Mucosa of descending colon (tissue), 3 donors: ENCODE measurements around the gene LSM4. TPM values are rescaled to one million over a fixed set of nuclear protein-coding genes. Genes with fewer than 3 reads are reported as not detected.

Source experiments
- ATAC-seq: fragments of 200-7000 bp; cut with Tn5 transposase; one replicate; pipeline ENCODE4 v1.9.1; 2020; ENCODE audit warnings: mild to moderate bottlenecking, moderate library complexity
- DNase-seq, 3 donors: peaks; one replicate each; pipeline ENCODE4 v3.0.0-alpha.2; 2020
- H3K36me3 ChIP-seq: fragments of 200-600 bp; one replicate; pipeline ENCODE4 v1.8.0; 2021; ENCODE audit warnings: low read depth, mild to moderate bottlenecking
- H3K4me1 ChIP-seq: fragments of 200-600 bp; one replicate; pipeline ENCODE4 v1.8.0; 2021; ENCODE audit warnings: low read depth, mild to moderate bottlenecking
- H3K4me3 ChIP-seq: fragments of 200-600 bp; one replicate; pipeline ENCODE4 v1.8.0; 2021; ENCODE audit warnings: mild to moderate bottlenecking
- H3K9me3 ChIP-seq: fragments of 200-600 bp; one replicate; pipeline ENCODE4 v1.8.0; 2021; ENCODE audit warnings: mild to moderate bottlenecking
- intact Hi-C, 2 donors: fragments of 100-400 bp; cut with DNase I in 1 of 2; cut with micrococcal nuclease in 1 of 2; formaldehyde crosslinking; loops; one replicate each; pipeline versions ENCODE4 v1.11.0 to v1.11.1; 2022; cut with DNase I, micrococcal nuclease
- total RNA-seq, 3 donors: library from RNA; stranded (reverse); fragmentation: NEBNext Ultra II Directional in 2 of 3; extraction: Animal tissue kit (Norgen Biotek cat#: 25700) in 2 of 3; gene quantifications; one replicate each; pipeline versions ENCODE4 v1.2.1 to v1.2.4, GENCODE V29; 2021 to 2023
- TF ChIP-seq, protein P1 (sequence below): fragments of 200-600 bp; IDR thresholded peaks from one replicate; pipeline ENCODE4 v1.8.0; 2022; ENCODE audit warnings: antibody characterized with exemption, mild to moderate bottlenecking
- donor health status: DM: no; HTN: no; CAD: no; lungs with moderate emphysema.
- donor health status: DM: no; HTN: no; CAD: no.
- donor health status: DM: no; HTN: yes; CAD: no.

LSM4 gene
- total RNA-seq, 3 donors from 2014 or later = 86.3 to 158 (median 124) TPM

- intact Hi-C loops = no loop called here
- peaks cover 20% of the 10 kb centered on the region for H3K4me1 ChIP-seq
- H3K9me3 ChIP-seq = no peaks in the 10 kb centered on the region
- TF ChIP-seq, protein P1, sequence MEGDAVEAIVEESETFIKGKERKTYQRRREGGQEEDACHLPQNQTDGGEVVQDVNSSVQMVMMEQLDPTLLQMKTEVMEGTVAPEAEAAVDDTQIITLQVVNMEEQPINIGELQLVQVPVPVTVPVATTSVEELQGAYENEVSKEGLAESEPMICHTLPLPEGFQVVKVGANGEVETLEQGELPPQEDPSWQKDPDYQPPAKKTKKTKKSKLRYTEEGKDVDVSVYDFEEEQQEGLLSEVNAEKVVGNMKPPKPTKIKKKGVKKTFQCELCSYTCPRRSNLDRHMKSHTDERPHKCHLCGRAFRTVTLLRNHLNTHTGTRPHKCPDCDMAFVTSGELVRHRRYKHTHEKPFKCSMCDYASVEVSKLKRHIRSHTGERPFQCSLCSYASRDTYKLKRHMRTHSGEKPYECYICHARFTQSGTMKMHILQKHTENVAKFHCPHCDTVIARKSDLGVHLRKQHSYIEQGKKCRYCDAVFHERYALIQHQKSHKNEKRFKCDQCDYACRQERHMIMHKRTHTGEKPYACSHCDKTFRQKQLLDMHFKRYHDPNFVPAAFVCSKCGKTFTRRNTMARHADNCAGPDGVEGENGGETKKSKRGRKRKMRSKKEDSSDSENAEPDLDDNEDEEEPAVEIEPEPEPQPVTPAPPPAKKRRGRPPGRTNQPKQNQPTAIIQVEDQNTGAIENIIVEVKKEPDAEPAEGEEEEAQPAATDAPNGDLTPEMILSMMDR = no peak
- ATAC-seq (peak; percentile 79), DNase-seq (peak; percentile 89 to 95 (median 90))
- H3K36me3 ChIP-seq = no peaks in the 10 kb centered on the region
- peak overlapping the region; percentile 14 for H3K4me3 ChIP-seq
Measured at GRCh38 chr19:18291590-18292461, 31.1 kb downstream of the LSM4 start.

- TF ChIP-seq, protein P1 = no peak
- H3K4me3 ChIP-seq = no peak overlapping the region
- DNase-seq (peak in 2 of 3 donors; percentile 34 to 65), ATAC-seq (no peak)
- no peaks in the 10 kb centered on the region for H3K9me3 ChIP-seq
- H3K4me1 ChIP-seq = peaks cover 20% of the 10 kb centered on the region
- intact Hi-C loops = no loop called here
- H3K36me3 ChIP-seq = no peaks in the 10 kb centered on the region
Measured at GRCh38 chr19:18291019-18291524, 31.8 kb downstream of the LSM4 start.

GRCh38 chr19:18290302-18291018 is 32.4 kb downstream of the LSM4 start:
- TF ChIP-seq, protein P1 = no peak

DNA sequence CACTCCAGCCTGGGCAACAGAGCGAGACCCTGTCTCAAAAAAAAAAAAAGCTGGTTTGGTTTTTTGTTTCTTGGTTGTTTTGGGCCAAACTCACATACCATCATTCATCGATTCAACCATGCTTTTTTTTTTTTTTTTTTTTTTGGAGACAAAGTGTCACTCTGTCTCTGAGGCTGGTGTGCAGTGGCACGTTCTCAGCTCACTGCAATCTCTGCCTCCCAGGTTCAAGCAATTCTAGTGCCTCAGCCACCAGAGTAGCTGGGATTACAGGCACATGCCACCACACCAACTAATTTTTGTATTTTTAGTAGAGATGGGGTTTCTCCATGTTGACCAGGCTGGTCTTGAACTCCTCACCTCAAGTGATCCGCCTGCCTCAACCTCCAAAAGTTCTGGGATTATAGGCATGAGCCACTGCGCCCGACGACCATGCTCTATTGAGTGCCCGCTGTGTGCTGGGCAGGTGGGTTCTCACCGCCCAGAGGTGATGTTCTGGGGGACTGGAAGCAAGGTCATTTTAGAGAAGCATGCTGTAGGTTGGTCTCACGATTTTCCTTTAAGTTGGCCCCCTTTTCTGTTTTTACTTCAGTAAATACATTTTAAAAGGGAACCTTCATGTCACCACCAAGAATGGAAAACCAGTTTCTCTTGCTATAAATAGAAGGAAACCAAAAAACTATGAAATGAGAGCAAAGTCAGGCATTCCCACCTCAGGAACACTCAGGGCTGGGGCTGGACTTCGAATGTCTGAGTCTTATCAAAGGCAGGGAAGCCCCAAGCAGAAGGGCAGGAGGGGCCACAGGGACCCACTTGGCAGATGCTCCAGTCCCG is 33.2 kb downstream of the LSM4 start:
- no peak for ATAC-seq

More at GRCh38 chr19:18290302-18291018, 32.4 kb downstream of the LSM4 start:
- peak; percentile 65 to 86 (median 70) for DNase-seq
- Histone ChIP-seq H3K4me1 (peaks cover 20% of the 10 kb centered on the region), H3K36me3 (no peaks in the 10 kb centered on the region), H3K9me3 (no peaks in the 10 kb centered on the region), H3K4me3 (no peak overlapping the region)
- intact Hi-C loops = no loop called here
- ATAC-seq = peak; percentile 1

More for the DNA sequence above, 33.2 kb downstream of the LSM4 start:
- Histone ChIP-seq H3K9me3 (no peaks in the 10 kb centered on the region), H3K4me1 (peaks cover 23% of the 10 kb centered on the region), H3K4me3 (no peak overlapping the region), H3K36me3 (no peaks in the 10 kb centered on the region)
- TF ChIP-seq, protein P1 = no peak
- DNase-seq = peak in 1 of 3 donors; percentile 46
- intact Hi-C loops = no loop called here
